CD4-positive, alpha-beta T cell treated with Interleukin-12 subunit alpha and Interleukin-12 subunit beta, for 1 hour (primary cell): ENCODE results near the gene NPY4R2.
"Not testable (repeated sequence)": the region's sequence is repeated elsewhere in the genome, so short reads cannot be mapped to it uniquely, and the experiment has no call there.

Experiments
- DNase-seq: peaks from one replicate; pipeline ENCODE4 v3.0.0-alpha.2; 2020

Gene NPY4R2

DNA sequence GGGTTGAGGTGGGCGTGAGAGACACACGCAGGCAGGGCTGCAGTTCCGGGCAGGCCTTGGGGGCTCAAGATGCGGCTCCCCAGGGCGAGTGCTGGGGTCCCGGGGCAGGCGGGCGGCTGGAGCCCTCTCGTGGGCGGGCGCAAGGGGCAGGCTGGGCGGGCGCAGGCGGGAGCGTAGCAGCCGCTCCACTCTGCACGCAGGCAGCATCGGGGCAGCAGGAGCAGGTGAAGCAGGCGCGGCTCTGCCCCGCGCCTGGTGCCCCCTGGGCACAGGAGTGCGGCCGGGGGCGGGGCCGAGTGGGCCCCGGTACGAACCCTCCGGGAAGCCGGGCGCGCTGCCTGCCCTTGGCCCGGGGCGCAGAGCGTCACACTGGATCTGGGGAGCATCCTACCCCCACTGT is at the start of gene NPY4R2:
TSS of gene NPY4R2 (plus strand) at position 188 of the 400 bp plus-strand sequence. CDS start 3,326 bp downstream, outside the sequence.
- DNase-seq: not testable (repeated sequence)

DNA sequence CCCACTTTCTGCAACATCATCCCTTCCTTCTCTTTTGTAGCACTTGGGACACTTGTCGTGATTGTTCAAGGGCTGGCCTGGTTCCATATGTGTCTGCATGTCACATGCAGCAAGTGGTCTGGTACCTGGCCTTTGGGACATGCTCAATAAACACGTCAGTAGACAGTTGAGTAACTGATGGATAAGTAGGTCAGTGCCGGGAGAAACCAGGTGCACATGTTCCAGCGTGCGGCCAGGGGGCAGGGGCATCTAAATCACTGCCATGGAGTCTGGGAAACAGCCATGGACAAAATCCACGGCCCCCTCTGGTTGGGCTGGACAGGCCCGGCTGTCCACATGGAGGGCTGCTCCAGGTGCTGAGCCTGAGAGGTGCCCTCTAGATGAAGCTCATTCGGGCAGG is 47.6 kb upstream of the NPY4R2 start:
- DNase-seq: not testable (repeated sequence)

GRCh38 chr10:47871485-47872180 is 46.8 kb upstream of the NPY4R2 start:
- not testable (repeated sequence) for DNase-seq

DNA sequence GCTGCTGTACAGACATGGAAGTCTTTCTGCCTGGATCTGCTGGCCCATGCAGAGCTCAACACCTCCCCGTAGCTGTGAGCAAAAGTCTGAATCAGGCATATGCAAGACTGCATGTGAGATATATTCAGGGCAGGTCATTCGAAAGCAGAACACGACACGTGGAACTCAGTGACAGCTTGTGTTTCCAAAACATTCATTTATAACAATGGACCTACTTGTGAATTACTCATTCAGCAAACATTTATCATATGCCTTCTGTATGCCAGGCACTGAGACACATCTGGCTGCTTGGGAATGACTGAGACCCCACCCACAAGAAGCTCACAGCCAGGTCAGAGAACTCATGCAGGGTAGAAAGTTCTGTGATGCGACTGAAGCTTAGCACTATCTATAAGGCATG is 46.2 kb upstream of the NPY4R2 start:
- DNase-seq: not testable (repeated sequence)

DNA sequence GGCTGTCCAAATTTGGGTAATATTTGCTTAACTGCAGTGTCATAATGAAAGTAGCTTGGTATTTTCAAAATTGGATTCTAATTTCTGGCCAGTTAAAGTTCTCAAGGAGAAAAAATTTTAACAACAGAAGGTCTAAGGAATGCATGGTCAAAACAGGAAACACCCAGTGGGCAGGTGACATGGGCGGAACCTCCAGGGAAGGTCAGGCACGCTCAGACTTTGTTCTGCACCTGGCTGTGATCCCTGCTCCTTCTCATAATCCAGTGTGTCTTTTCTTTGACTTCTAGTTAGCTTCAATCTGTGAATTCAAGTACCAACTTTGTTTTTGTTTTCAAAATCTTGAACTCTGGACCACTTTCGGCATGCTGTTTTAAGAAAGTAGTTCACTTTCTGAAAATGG is 34.2 kb upstream of the NPY4R2 start:
- DNase-seq: not testable (repeated sequence)

GRCh38 chr10:47884934-47885333 is 33.5 kb upstream of the NPY4R2 start:
- not testable (repeated sequence) for DNase-seq

GRCh38 chr10:47886356-47886755 is 32.1 kb upstream of the NPY4R2 start:
- DNase-seq: not testable (repeated sequence)

DNA sequence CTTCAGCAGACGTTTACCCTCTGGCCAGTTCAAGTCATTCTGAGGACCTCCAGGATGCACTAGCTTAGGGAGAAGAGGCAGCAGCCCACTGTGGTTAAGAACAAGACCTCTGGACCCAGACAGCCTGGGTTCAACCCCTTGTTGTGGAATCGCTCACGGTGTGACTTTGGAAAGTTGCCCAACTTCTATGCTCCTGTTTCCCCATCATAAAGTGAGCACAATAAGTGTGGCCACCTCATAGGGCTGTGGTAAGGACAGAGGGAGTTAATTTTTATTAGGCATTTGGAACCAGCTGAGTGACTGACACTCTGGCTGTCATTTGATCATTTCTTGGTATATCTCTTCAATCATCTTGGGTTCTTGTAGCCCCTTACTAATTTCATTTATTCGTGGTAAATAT is 31.6 kb upstream of the NPY4R2 start:
- not testable (repeated sequence) for DNase-seq

- not testable (repeated sequence) for DNase-seq
Measured at GRCh38 chr10:47890737-47891136, 27.7 kb upstream of the NPY4R2 start.

DNA sequence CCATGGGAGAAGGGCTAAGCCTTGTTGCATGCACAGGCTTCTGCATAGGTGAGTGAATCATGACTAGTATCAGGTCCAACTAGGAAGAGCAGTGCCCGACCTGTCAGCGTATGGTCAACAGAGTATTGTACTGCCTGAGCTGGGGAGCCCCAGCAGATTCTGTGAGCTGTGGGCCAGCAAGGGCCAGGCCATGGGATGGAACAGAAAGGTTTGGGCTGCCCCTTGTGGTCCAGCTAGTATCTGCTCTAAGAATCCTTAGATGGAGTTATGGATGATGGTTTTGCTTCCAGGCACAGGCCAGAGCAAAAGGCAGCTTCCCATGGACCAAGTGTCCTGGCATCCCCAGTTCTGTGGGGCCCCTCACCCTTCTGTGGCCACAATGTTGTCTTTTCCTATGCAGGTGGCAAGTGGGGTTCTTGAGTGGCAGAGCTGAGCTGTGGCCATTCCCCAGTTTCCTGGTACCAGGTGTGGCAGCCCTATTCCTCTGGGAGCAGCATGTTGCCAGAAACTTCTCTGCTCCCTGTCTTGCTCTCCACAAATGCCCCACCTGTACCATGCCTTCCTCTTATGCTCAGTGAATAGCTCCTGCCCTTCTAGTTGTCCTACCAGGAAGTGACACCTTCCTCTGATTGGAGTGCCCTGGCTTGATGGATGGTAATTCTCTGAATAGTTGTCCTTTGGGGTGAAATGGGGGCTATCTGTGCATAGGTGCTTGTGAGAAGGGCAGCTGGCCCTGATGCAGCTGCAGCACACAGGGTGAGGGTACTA is 25.8 kb upstream of the NPY4R2 start:
- DNase-seq: not testable (repeated sequence)

DNA sequence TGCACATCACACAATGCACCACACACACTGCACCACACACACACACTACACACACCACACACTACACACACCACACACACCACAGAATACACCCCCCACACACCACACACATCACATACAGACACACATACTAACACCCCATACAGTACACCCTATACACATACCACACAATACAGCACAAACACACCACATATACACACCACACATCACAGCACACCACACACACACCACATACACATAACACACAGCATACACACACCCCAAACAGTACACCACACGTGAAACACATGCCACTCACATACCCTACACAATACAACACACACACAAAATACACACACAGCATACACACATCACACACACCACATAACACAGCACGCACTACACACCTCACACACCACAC is 23.9 kb upstream of the NPY4R2 start:
- not testable (repeated sequence) for DNase-seq

DNA sequence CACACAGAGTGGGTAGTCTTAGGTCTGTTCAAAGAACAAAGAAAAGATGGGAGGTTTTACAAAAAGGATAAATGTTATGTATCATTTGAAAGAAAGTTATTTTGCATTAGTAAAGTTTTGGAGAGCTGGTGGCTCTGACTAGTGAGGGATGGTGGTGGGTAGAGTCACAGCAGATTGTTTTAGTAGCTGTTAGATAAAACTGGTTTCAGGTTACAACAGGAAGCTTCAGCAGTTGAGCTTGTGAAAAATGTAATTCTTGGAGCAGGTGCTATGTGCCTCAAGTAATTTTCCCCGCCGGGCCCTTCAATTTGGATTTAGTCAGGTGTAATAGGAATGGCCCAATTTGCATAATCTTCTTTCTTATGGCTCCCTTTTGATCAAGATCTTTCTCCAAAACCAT is 20.6 kb upstream of the NPY4R2 start:
- not testable (repeated sequence) for DNase-seq

DNA sequence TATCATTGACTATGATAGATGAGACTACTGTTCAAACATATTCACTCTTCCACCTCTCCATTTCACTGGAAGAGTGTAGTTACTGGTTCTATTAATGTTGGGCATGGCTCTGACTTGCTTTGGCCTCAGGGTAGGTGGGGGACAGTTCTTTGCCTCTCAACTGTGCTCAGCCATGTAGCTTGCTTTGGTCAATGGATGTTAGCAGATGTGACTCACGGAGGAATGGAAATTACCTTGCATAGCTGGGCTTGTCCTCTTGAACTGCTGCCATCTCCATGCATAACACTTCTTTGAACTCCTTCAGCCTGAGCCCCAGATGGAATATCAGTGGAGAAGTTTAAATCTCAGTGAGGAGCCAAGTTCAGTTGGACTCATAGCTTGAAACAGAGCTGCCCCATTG is 9.1 kb upstream of the NPY4R2 start:
- DNase-seq: not testable (repeated sequence)

- DNase-seq: not testable (repeated sequence)
Measured at GRCh38 chr10:47910486-47910885, 8.0 kb upstream of the NPY4R2 start.

DNA sequence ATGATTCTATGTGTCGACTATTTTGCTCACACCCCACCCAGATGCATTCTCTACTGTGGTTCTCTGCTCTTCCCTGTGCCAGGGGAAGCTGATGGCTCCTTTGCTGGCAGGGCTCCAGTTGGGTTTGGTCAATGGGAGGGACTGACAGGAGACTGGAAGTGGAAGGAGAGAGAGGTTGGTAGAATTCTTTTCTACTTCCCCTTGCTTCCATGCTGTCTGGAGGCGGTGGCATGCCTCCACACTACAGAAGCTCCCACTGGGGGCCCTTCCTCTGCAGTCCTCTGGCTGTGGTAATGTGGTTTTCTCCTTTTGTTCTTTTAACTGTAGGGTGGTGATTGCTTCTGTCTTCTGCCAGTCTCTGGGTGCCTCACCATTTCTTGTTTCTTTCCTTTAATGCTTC is 4.4 kb upstream of the NPY4R2 start:
- DNase-seq: not testable (repeated sequence)

GRCh38 chr10:47915849-47916548 is 2.5 kb upstream of the NPY4R2 start:
- not testable (repeated sequence) for DNase-seq

GRCh38 chr10:47920610-47921009 is 2.1 kb downstream of the NPY4R2 start:
- not testable (repeated sequence) for DNase-seq

DNA sequence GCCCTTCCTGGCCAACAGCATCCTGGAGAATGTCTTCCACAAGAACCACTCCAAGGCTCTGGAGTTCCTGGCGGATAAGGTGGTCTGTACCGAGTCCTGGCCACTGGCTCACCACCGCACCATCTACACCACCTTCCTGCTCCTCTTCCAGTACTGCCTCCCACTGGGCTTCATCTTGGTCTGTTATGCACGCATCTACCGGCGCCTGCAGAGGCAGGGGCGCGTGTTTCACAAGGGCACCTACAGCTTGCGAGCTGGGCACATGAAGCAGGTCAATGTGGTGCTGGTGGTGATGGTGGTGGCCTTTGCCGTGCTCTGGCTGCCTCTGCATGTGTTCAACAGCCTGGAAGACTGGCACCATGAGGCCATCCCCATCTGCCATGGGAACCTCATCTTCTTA is 4.0 kb downstream of the NPY4R2 start:
- not testable (repeated sequence) for DNase-seq

- DNase-seq: not testable (repeated sequence)
Measured at GRCh38 chr10:47924628-47925027, 6.2 kb downstream of the NPY4R2 start.

DNA sequence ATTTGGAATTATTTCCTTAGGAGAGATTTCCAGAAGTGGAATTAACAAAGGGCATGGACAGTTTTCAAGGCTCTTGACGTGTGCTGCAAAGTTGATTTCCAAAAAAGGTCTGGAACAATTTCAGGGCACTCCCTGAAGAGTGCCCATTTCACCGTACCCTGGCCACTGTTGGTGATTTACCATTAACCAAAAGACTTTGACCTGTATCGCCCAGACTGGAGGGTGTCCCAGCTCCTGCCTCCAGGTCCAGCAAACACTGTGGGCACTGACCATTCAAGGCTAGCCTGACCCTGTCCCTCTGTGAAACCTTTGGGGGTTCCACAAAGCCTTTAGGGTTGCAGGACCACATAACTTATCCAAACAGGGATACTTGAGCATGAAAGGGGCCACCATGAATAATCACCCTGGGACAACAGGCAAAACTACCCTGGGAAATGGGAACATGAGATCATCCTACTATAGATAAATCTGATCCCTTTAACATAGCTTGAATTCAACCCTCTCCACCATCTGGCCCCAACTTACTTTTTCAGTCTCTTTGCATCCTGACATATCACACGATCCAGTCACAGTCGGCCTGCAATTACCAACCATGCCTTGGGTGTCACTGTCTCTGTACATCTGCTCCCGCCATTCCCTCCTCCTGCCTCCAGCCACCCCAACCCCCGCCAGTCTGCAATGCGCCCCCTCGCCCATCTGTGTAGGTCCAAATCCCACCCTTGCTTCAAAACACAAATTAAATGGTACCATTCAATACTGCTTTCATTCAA is 8.9 kb downstream of the NPY4R2 start:
- not testable (repeated sequence) for DNase-seq

GRCh38 chr10:47928225-47928624 is 9.8 kb downstream of the NPY4R2 start:
- DNase-seq: not testable (repeated sequence)

GRCh38 chr10:47932824-47933223 is 14.4 kb downstream of the NPY4R2 start:
- not testable (repeated sequence) for DNase-seq

DNA sequence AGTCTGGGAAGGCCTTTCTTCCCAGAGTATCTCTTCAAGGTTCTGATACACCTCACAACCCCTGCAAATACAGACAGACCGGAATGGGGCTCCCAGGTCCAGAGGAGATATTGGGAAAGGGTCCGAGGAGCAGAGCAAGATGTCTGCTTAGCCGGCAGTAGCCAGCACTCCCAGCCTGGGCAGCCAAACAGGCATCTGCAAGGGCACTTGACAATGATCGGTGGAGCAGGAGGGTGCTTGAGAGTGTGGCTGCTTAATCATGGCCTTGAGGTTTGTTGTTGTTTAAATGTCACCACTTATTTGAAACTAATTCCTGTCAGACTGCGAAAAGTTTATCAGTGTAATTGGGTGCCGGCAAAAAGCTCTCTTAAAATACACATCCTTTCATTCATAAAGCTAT is 15.0 kb downstream of the NPY4R2 start:
- DNase-seq: not testable (repeated sequence)
